Coronary artery (tissue), 2 donors: ENCODE data around the gene TACC3.

ENCODE experiments used
- DNase-seq: peaks from one replicate; pipeline ENCODE4 v3.0.0-alpha.2; 2017; ENCODE audit warnings: low spot score
- H3K27ac ChIP-seq, 2 donors: fragments of 200-600 bp; sonication (generic); one replicate each; pipeline ENCODE4 v1.5.1; 2016 to 2019
- H3K4me3 ChIP-seq: fragments of 200-600 bp; sonication (generic); 2 replicates; pipeline ENCODE4 v1.5.1; 2016; ENCODE audit warnings: mild to moderate bottlenecking, moderate library complexity
- CTCF ChIP-seq: fragments of 200-600 bp; sonication (generic); IDR thresholded peaks from one replicate; pipeline ENCODE4 v1.5.1; 2019; ENCODE audit warnings: antibody characterized with exemption

The TACC3 gene

GRCh38 chr4:1735215-1735614, 13.9 kb downstream of the TACC3 start:
- no peak for TF ChIP-seq CTCF
- Histone ChIP-seq H3K27ac (no peak overlapping the region), H3K4me3 (no peak overlapping the region)
- DNase-seq, result no peak

GRCh38 chr4:1736812-1737211, 15.5 kb downstream of the TACC3 start:
- H3K4me3 ChIP-seq, result no peak overlapping the region
- no peak for TF ChIP-seq CTCF
- H3K27ac ChIP-seq, result no peak overlapping the region
- no peak for DNase-seq

- no peak for TF ChIP-seq CTCF
- H3K4me3 ChIP-seq, result no peak overlapping the region
- no peak for DNase-seq
- H3K27ac ChIP-seq, result no peak overlapping the region
Observed at GRCh38 chr4:1737666-1738065, 16.3 kb downstream of the TACC3 start.

GRCh38 chr4:1738410-1738809, 17.1 kb downstream of the TACC3 start:
- TF ChIP-seq CTCF, result no peak
- H3K4me3 ChIP-seq, result no peak overlapping the region
- no peak overlapping the region for H3K27ac ChIP-seq
- DNase-seq, result no peak

- no peak for TF ChIP-seq CTCF
- no peak for DNase-seq
- no peak overlapping the region for H3K4me3 ChIP-seq
- no peak overlapping the region for H3K27ac ChIP-seq
Observed at GRCh38 chr4:1739358-1739757, 18.0 kb downstream of the TACC3 start.

GRCh38 chr4:1740021-1740545, 18.8 kb downstream of the TACC3 start:
- TF ChIP-seq CTCF, result no peak
- H3K27ac ChIP-seq, result no peak overlapping the region
- no peak overlapping the region for H3K4me3 ChIP-seq
- no peak for DNase-seq

- Histone ChIP-seq H3K27ac (no peak overlapping the region), H3K4me3 (no peak overlapping the region)
- no peak for TF ChIP-seq CTCF
- DNase-seq, result no peak
Observed at GRCh38 chr4:1741208-1741607, 19.9 kb downstream of the TACC3 start.
